GM18502 (cell line): ENCODE data around the gene HPSE2.
"Not testable (repeated sequence)": the region's sequence is repeated elsewhere in the genome, so short reads cannot be mapped to it uniquely, and the experiment has no call there.

Source experiments
- ATAC-seq: cut with Tn5 transposase; IDR thresholded peaks from one replicate; pipeline ENCODE4 v1.9.1; 2021; ENCODE audit warnings: mild to moderate bottlenecking; ENCODE audit not compliant: unreplicated experiment, poor library complexity

The HPSE2 gene

GRCh38 chr10:98925651-98926050 is 310.0 kb downstream of the HPSE2 start:
- ATAC-seq, result no peak

- ATAC-seq, result no peak
Observed at GRCh38 chr10:98924526-98924925, 311.1 kb downstream of the HPSE2 start.

DNA sequence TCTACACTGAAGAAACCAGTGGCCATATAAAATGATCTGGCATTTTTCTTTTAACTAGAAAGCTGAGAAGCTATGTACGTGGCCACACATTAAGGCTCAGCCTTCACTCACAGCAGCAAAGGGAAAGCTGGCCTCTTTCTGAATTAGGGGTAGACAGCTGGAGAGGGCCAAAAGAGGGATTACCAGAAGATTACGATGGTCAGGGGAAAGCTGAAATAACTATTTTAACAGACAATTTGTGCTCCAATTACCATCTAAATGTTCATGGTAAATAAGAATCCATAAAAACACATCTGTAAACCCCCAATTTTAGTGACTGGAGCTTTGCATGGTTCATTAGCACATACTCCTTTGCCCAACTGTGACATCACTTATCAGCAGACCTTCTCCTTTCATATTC is 314.3 kb downstream of the HPSE2 start:
- no peak for ATAC-seq

DNA sequence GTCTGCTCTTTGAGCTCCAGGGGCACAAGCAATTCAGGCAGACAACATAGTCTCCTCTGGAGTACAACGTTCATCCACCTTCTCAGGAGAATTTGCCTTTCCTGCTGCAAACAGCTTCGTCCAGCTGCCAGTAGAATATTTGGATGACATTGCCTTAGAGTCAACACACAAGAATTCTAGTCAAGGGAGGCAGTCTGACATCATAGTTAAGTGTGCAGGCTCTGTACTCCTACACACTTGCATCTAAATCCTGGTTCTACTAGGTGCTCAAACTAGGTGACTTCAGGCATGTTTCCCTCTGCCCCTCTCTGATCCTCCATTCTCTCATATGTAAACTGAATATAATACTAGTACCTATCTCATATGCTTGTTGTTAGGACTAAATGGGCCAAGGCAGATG is 314.8 kb downstream of the HPSE2 start:
- ATAC-seq, result no peak

GRCh38 chr10:98920360-98920759 is 315.3 kb downstream of the HPSE2 start:
- ATAC-seq, result no peak

- ATAC-seq, result no peak
Observed at GRCh38 chr10:98919899-98920298, 315.8 kb downstream of the HPSE2 start.

DNA sequence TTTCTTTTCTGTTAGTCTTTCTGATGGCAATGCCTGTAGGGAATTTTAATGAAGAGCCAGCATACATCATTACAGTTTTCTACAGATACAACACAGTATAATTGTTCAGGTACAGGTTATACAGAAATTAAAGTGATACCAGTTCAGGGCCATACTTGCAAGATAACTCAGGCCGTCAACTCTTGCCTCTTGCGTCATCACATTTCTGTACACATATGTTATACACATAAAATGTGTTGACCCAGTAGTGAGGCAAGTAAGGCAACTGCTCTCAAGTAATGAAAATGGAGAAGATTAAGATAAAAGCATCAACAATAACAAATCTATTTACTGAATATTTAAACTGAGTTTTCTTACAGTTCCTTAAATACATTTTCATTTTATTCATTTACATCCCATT is 317.8 kb downstream of the HPSE2 start:
- no peak for ATAC-seq

DNA sequence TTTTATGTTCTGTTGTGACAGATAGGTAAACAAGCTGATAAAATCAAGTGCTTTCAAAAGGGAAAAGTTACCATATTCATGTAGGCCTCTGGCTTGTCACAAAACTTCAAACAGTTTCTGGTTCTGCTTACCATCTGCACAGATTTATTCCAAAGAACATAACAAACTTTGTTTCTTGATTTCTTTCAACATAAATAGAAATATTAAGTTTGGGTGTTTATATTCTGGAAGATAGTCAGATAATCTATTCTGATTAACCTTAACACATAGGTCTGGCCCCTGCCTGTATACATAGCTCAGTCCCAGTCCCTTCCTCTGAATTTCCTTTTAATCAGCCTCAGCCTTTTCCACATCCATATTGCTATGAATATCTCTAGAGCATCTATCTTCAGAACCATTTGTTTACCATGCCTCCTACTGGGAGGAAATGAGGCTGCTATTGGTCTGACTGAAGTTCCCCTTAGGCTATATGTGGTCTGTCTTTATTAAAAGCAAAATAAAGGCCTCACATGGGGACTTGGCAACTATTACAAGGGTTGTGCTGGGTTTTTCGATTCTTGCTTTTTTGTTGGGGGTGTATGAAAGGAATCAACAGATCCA is 319.0 kb downstream of the HPSE2 start:
- no peak for ATAC-seq

DNA sequence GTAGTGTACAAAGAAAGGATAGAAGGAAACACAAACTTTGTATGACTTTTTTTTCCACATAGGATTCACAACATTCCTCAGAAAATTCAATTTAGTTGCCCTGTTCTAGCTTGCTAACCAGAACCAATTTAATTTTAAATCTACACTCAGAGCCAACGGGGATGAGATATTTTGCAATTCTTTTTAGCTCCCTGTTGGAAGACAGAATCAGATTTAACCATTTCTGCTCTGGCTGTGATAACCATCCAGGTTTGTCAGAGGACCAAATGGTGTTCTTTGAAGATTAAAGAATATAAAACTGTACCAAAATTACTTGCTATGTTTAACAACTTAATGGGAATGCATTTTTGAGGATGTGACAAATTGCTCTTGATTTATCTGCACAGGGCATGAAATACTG is 319.7 kb downstream of the HPSE2 start:
- ATAC-seq, result no peak

DNA sequence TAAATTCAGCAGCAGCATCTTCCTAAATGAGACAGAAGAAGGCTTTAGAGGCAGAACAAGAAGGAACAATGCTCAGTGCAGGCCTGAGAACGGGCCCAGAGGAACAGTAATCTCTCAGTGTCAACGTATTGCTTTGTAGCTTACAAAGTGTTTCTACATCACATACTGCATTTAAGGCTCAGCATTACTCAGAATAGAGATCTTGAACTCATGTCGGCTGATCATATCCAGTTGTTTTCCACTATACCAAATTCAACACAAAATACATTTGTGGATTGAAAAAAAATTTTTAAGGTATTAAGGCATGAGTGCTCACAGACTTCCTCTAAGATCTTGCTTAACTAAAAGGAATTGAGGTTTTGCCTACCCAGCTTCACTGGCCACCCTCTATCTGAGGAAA is 325.1 kb downstream of the HPSE2 start:
- no peak for ATAC-seq

DNA sequence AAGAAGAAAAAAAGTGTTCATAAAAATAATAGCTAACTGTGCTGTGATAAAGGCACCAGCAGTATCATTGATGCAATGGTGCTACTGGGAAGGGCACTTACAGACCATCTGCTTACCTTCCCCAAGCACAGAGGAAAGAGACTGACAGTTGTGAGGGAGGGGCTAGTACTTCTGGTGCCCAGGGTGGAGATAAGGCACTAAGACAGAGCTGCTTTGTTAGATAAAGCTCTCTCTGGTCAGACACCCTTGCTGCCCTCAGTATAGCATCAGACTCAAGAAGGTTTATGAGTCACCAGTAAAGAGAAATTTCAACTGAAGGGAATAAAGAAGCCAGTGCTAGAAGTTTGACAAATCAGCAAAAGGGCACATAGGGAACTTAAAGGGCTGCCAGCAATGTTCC is 325.6 kb downstream of the HPSE2 start:
- no peak for ATAC-seq

- no peak for ATAC-seq
Observed at GRCh38 chr10:98908868-98909267, 326.8 kb downstream of the HPSE2 start.

GRCh38 chr10:98908247-98908646 is 327.4 kb downstream of the HPSE2 start:
- not testable (repeated sequence) for ATAC-seq

GRCh38 chr10:98901441-98902110 is 334.1 kb downstream of the HPSE2 start:
- ATAC-seq, result no peak

DNA sequence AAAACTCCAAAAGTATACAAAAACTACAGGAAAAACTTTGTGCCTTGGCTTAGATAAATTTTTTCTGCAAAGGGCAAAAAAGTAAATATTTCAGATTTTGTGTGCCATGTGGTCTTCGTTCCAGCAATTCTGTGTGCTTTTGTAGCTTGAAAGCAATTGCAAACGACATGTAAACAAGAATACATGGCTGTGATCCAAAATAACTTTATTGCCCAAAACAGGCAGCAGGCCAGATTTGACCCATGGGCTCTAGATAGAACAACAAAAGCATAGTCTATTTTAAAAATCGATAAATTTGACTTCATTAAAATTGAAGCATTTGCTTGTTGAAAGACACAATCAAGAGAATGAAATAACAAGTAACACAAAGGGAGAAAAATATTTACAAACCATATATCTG is 336.6 kb downstream of the HPSE2 start:
- ATAC-seq, result no peak

- no peak for ATAC-seq
Observed at GRCh38 chr10:98892523-98892922, 343.1 kb downstream of the HPSE2 start.

GRCh38 chr10:98886686-98887085 is 349.0 kb downstream of the HPSE2 start:
- ATAC-seq, result no peak

- no peak for ATAC-seq
Observed at GRCh38 chr10:98885378-98885777, 350.3 kb downstream of the HPSE2 start.

GRCh38 chr10:98881789-98882188 is 353.9 kb downstream of the HPSE2 start:
- no peak for ATAC-seq

- no peak for ATAC-seq
Observed at GRCh38 chr10:98880971-98881370, 354.7 kb downstream of the HPSE2 start.

- ATAC-seq, result no peak
Observed at GRCh38 chr10:98878921-98879320, 356.7 kb downstream of the HPSE2 start.

DNA sequence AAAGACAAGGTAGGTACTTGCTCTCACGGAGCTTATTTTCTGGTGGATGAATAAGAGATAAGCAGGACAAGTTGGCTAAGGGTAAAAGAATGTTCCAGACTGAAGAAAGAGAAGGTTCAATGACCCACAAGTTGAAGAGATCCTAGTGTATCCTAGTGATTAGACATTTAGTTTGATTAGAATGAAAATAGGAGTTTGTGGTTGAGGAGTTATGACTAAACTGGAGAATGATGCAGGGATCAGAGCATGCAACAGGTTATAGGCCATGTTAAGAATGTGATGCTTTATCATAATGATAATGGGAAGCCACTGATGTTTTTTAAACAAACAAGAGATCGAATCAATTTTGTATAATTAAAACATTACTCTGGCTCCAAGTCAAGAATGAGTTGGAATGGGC is 357.2 kb downstream of the HPSE2 start:
- ATAC-seq, result no peak
